CD4-positive, alpha-beta T cell (primary cell): ENCODE measurements around the gene B4GALT1. TPM values are rescaled to one million over a fixed set of nuclear protein-coding genes. Genes with fewer than 3 reads are reported as not detected.

Experiments
- ATAC-seq: fragments of 200-7000 bp; cut with Tn5 transposase; one replicate; pipeline ENCODE4 v1.10.0; 2022; ENCODE audit warnings: mild to moderate bottlenecking; ENCODE audit not compliant: poor library complexity
- CTCF ChIA-PET: fragments of 350-600 bp; sonication (Branson Sonifier 250); formaldehyde crosslinking; loops from one replicate; lab custom pipeline; 2021; ENCODE audit warnings: antibody characterized with exemption, inconsistent platforms; lab: Charles Lee
- POLR2A ChIA-PET: fragments of 350-600 bp; sonication (Branson Sonifier 250); formaldehyde crosslinking; loops from one replicate; lab custom pipeline; 2021; ENCODE audit warnings: antibody characterized with exemption, inconsistent platforms; lab: Charles Lee
- DNase-seq, 14 experiments: peaks; one replicate each; pipeline ENCODE4 v3.0.0-alpha.2; 2013 to 2020; ENCODE audit warnings: mixed read lengths in 2 of 14
- H3K27ac ChIP-seq, 2 donors: one replicate each; pipeline versions ENCODE4 v1.5.1 to v1.7.0; 2013; ENCODE audit warnings: low read length in 2 of 2, low read depth in 1 of 2, mild to moderate bottlenecking in 1 of 2
- H3K27me3 ChIP-seq, 2 experiments: 1 replicate in 1 of 2; 2 replicates in 1 of 2; pipeline versions ENCODE4 v1.6.1 to v1.7.0; 2013; ENCODE audit warnings: low read length in 2 of 2, control low read depth in 1 of 2, mild to moderate bottlenecking in 1 of 2, moderate library complexity in 1 of 2; ENCODE audit not compliant: insufficient read depth in 2 of 2, control insufficient read depth in 1 of 2
- H3K36me3 ChIP-seq: one replicate; pipeline ENCODE4 v1.6.1; 2013; ENCODE audit warnings: low read length, control low read depth; ENCODE audit not compliant: insufficient read depth
- H3K4me1 ChIP-seq: one replicate; pipeline ENCODE4 v1.6.1; 2013; ENCODE audit warnings: low read length, control low read depth; ENCODE audit not compliant: insufficient read depth
- H3K4me3 ChIP-seq: one replicate; pipeline ENCODE4 v1.5.1; 2013; ENCODE audit warnings: mild to moderate bottlenecking, low read length, moderate library complexity
- H3K9me3 ChIP-seq, 2 experiments: 1 replicate in 1 of 2; 2 replicates in 1 of 2; pipeline versions ENCODE4 v1.6.1 to v1.7.0; 2013; ENCODE audit warnings: low read length in 2 of 2, mild to moderate bottlenecking in 2 of 2, control low read depth in 1 of 2, moderate library complexity in 1 of 2; ENCODE audit not compliant: control insufficient read depth in 1 of 2, insufficient read depth in 1 of 2
- H3K27ac Mint-ChIP-seq: one replicate; pipeline ENCODE4 v1.8.0; 2020; ENCODE audit warnings: mixed read lengths
- H3K27me3 Mint-ChIP-seq: one replicate; pipeline ENCODE4 v1.8.0; 2021; ENCODE audit warnings: mixed read lengths
- H3K36me3 Mint-ChIP-seq: one replicate; pipeline ENCODE4 v1.8.0; 2021; ENCODE audit warnings: low read depth, mixed read lengths
- H3K4me1 Mint-ChIP-seq: one replicate; pipeline ENCODE4 v1.8.0; 2021; ENCODE audit warnings: low read depth, mixed read lengths
- H3K4me3 Mint-ChIP-seq: one replicate; pipeline ENCODE4 v1.8.0; 2020; ENCODE audit warnings: mild to moderate bottlenecking, mixed read lengths
- H3K9me3 Mint-ChIP-seq: one replicate; pipeline ENCODE4 v1.8.0; 2020; ENCODE audit warnings: mixed read lengths
- CTCF ChIP-seq: fragments of 200-600 bp; IDR thresholded peaks from one replicate; pipeline ENCODE4 v1.8.0; 2022; ENCODE audit warnings: antibody characterized with exemption, mild to moderate bottlenecking
- intact Hi-C, 2 experiments: fragments of 100-400 bp; cut with DNase I in 1 of 2; cut with micrococcal nuclease in 1 of 2; formaldehyde crosslinking; loops; one replicate each; pipeline versions ENCODE4 v1.15.1 to v1.9.0; 2023 to 2025; cut with DNase I, micrococcal nuclease
- total RNA-seq, 174 experiments: library from RNA in 2 of 174; stranded (reverse) in 2 of 174; gene quantifications; one replicate each; pipeline ENCODE4 v1.2.3 and lab custom pipeline; 2021 to 2026

The B4GALT1 gene
- total RNA-seq, 2 experiments from 2014 or later, result 74.7 to 77.0 TPM

DNA sequence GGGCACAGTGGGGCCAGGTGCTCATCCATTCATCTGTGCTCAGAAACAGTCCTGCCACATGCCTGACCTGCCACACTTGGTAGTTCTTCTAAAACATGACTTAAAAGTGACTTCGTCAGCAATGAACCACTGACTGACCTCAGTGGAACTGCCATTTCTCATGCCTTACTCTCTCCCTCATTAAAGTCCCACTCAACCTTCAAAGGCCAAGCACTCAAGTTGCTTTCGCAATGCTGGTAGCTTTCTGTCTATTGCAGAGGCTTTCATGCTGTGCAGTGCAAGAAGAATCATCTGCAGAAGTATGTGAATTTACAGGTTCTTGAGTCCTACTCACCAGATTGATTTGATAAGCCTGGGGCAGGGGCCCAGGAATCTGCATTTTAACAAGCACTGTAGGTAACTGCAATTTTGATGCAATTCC, 23.9 kb downstream of the B4GALT1 start:
- Histone ChIP-seq H3K4me1 (peaks cover 94% of the 10 kb centered on the region), H3K36me3 (no peaks in the 10 kb centered on the region), H3K27ac (peak overlapping the region; percentile 16 to 67), H3K9me3 (no peaks in the 10 kb centered on the region), H3K4me3 (peak overlapping the region; percentile 1), H3K27me3 (no peaks in the 10 kb centered on the region)
- intact Hi-C loops, result loop anchor here in 1 of 2 experiments (2.0 kb wide), 1 partner anchor 16 kb away; no protein-coding TSS in a partner anchor
- DNase-seq (peak in 1 of 14 experiments; percentile 37), ATAC-seq (no peak)
- Mint-ChIP-seq H3K27ac (peak overlapping the region; percentile 85), H3K9me3 (no peaks in the 10 kb centered on the region), H3K36me3 (peaks cover 5% of the 10 kb centered on the region), H3K4me1 (peaks cover 87% of the 10 kb centered on the region), H3K4me3 (peak overlapping the region; percentile 72), H3K27me3 (no peaks in the 10 kb centered on the region)
- ChIA-PET POLR2A (interaction anchor here (0.9 to 5.2 kb wide), 5 partner anchors 8 to 118 kb away, joined by 3 to 40 read pairs (median 3); partner anchors contain the start of genes B4GALT1 and DNAJA1), CTCF (no interaction called here)
- TF ChIP-seq CTCF, result no peak

- H3K9me3 Mint-ChIP-seq, result no peaks in the 10 kb centered on the region
- no peaks in the 10 kb centered on the region for H3K27me3 Mint-ChIP-seq
- H3K27ac ChIP-seq, result peak overlapping the region in 1 of 2 donors; percentile 67
- TF ChIP-seq CTCF, result no peak
- CTCF ChIA-PET, result no interaction called here
- H3K4me1 Mint-ChIP-seq, result peaks cover 85% of the 10 kb centered on the region
- H3K27me3 ChIP-seq, result no peaks in the 10 kb centered on the region
- peaks cover 96% of the 10 kb centered on the region for H3K4me1 ChIP-seq
- peak overlapping the region; percentile 28 for H3K4me3 ChIP-seq
- ATAC-seq, result peak; percentile 45
- peak overlapping the region; percentile 85 for H3K27ac Mint-ChIP-seq
- POLR2A ChIA-PET, result interaction anchor here (0.9 to 5.2 kb wide), 5 partner anchors 9 to 148 kb away, joined by 3 to 40 read pairs (median 4); partner anchors contain the start of genes B4GALT1 and NFX1
- H3K9me3 ChIP-seq, result no peaks in the 10 kb centered on the region
- peaks cover 4% of the 10 kb centered on the region for H3K36me3 Mint-ChIP-seq
- intact Hi-C loops, result loop anchor here in 1 of 2 experiments (2.0 kb wide), 1 partner anchor 16 kb away; no protein-coding TSS in a partner anchor
- H3K36me3 ChIP-seq, result no peaks in the 10 kb centered on the region
- DNase-seq, result peak in 3 of 14 experiments; percentile 38 to 65 (median 40)
- H3K4me3 Mint-ChIP-seq, result peak overlapping the region; percentile 75
Observed at GRCh38 chr9:33142535-33142934, 24.6 kb downstream of the B4GALT1 start.

- peak overlapping the region; percentile 38 for H3K4me3 Mint-ChIP-seq
- ATAC-seq, result no peak
Observed at GRCh38 chr9:33140401-33141360, 26.5 kb downstream of the B4GALT1 start.

More at GRCh38 chr9:33140401-33141360, 26.5 kb downstream of the B4GALT1 start:
- no peak for DNase-seq
- no peak for TF ChIP-seq CTCF
- Histone ChIP-seq H3K4me1 (peaks cover 97% of the 10 kb centered on the region), H3K4me3 (no peak overlapping the region), H3K27me3 (no peaks in the 10 kb centered on the region), H3K9me3 (no peaks in the 10 kb centered on the region), H3K36me3 (no peaks in the 10 kb centered on the region), H3K27ac (peak overlapping the region; percentile 15 to 67)
- no peaks in the 10 kb centered on the region for H3K9me3 Mint-ChIP-seq
- ChIA-PET CTCF (interaction anchor here (1.0 kb wide), 1 partner anchor 11 kb away, joined by 3 read pairs; no protein-coding TSS in a partner anchor), POLR2A (interaction anchor here (0.6 to 5.2 kb wide), 6 partner anchors 11 to 1546 kb away, joined by 4 to 40 read pairs (median 5); partner anchors contain the start of genes B4GALT1, NFX1 and SMU1)
- H3K4me1 Mint-ChIP-seq, result peaks cover 84% of the 10 kb centered on the region
- H3K27me3 Mint-ChIP-seq, result no peaks in the 10 kb centered on the region
- peaks cover 8% of the 10 kb centered on the region for H3K36me3 Mint-ChIP-seq
- peak overlapping the region; percentile 85 for H3K27ac Mint-ChIP-seq
- intact Hi-C loops, result loop anchor here in 1 of 2 experiments (2.0 kb wide), 1 partner anchor 18 kb away; no protein-coding TSS in a partner anchor
